ENCODE data around the gene MYO7A. TPM values are rescaled to one million over a fixed set of nuclear protein-coding genes. Genes with fewer than 3 reads are reported as not detected.

MYO7A gene
- total RNA-seq, 1 donor from 2014 or later = 4.6 TPM

DNA sequence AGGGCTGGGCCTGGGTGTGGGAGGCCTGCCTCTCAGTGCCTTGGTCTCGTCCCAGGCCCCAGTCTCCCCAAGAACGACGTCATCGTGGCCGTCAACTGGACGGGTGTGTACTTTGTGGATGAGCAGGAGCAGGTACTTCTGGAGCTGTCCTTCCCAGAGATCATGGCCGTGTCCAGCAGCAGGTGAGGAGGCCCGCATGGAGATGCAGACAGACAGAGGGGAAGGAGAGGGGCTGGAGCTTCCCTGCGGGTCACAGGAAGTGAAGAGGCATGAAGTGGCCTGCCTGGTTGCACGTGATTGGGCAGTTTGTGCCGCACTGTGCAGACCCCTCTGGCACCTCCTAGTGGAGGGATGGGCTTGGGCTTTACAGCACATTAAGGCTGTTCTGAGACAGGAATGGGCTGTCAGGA, 70.4 kb downstream of the MYO7A start:
- peak; percentile 16 to 31 for DNase-seq (ENCODE audit: low read depth in 2 of 2)

GRCh38 chr11:77199137-77199745, 71.2 kb downstream of the MYO7A start:
- no peak for DNase-seq (ENCODE audit: low read depth in 2 of 2)

DNA sequence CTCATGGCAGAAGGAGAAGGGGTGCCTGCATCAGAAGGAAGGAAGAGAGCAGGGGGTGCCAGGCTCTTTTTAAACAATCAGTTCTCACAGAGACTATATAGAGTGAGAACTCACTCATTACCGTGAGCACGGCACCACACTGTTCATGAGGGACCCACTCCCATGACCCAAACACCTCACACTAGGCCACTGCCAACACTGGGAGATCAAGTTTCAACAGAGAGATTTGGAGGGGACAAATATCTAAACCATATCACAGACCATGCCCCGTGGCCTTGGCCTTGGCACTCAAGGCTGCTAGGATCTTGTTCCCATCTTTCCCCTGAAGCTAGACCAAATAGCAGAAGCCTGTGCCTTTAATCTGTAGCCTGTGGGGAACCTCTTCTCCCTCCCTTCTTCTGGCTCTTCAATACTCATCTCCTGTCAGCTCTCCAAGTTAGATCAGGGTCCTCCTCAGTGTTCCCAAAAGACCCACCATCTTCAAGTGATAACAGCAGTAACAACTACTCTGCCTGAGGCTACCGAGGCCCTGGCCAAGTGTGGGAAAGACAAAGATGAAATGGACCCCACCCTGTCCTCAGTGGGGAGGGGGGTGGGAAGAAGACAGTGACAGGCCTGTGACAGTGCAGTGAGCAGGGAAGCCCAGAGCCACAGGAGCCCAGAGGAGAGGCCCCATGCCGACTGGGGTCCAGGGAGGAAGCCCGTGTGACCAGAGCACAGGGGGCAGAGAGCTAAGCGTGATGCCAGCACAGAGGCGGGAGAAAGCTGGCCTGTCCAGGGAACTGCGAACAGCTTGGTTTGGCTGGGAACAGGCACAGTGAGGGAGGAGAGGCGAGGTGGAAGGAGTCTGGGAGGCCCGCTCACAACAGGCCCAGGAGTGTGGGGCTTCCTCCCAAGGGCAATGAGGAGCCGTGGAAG, 72.6 kb downstream of the MYO7A start:
- no peak for DNase-seq (ENCODE audit: low read depth in 2 of 2)

DNA sequence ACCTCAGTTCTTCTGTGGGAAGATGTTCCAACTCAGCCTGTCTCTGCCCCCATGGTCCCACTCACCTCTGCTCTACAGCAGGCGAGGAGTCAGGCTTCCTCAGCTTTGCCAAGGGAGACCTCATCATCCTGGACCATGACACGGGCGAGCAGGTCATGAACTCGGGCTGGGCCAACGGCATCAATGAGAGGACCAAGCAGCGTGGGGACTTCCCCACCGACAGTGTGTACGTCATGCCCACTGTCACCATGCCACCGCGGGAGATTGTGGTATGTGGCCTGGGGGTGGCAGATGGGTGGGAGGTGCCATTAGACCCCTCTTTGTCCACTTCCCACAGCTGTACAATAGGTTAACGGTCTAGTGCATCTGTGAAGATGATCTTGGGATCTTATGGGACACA, 73.3 kb downstream of the MYO7A start:
- DNase-seq (ENCODE audit: low read depth in 2 of 2) = no peak

GRCh38 chr11:77201991-77202841, 74.2 kb downstream of the MYO7A start:
- DNase-seq (ENCODE audit: low read depth in 2 of 2) = no peak

DNA sequence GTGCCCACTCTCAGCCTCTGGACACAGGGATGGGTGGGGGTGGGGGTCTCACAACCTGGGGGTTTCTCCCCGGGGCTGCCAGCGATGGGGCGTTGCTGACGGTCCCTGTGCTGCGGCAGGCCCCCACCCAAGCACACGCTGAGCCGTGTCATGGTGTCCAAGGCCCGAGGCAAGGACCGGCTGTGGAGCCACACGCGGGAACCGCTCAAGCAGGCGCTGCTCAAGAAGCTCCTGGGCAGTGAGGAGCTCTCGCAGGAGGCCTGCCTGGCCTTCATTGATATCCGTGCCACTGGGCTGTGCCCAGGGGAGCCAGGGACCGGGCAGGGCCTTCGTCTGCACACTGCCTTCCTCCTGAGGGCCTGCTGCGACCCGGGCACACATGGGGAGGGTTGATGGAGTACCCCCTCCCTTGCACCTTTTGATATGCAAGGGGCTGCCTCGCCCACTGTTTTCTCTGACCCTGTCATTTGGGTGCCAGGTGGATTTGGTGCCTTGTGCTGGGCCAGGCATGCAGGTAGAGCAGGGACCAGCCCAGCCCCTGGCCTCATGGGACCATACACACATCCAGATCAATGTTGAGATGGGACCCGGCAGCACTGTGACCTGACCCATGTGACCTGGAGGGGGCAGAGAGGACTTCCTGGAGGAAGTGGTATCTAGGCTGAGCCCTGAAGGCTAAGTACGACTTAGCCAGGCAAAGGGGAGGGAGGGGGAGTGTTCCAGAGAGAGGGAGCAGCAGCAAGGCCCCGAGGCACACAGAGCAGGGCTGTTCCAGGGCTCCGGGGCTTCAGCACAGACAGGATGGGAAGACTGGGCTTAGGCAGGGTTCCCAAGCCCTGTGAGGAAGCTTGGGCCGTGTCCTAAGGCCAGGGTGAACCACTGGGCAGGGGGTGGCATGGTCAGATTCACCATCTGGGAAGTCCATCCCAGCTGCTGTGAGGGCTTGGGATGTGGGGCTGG, 75.2 kb downstream of the MYO7A start:
- DNase-seq (ENCODE audit: low read depth in 2 of 2) = no peak

- no peak for DNase-seq (ENCODE audit: low read depth in 2 of 2)
Measured at GRCh38 chr11:77203901-77204753, 76.1 kb downstream of the MYO7A start.

GRCh38 chr11:77204754-77205466, 76.9 kb downstream of the MYO7A start:
- DNase-seq (ENCODE audit: low read depth in 2 of 2) = no peak

DNA sequence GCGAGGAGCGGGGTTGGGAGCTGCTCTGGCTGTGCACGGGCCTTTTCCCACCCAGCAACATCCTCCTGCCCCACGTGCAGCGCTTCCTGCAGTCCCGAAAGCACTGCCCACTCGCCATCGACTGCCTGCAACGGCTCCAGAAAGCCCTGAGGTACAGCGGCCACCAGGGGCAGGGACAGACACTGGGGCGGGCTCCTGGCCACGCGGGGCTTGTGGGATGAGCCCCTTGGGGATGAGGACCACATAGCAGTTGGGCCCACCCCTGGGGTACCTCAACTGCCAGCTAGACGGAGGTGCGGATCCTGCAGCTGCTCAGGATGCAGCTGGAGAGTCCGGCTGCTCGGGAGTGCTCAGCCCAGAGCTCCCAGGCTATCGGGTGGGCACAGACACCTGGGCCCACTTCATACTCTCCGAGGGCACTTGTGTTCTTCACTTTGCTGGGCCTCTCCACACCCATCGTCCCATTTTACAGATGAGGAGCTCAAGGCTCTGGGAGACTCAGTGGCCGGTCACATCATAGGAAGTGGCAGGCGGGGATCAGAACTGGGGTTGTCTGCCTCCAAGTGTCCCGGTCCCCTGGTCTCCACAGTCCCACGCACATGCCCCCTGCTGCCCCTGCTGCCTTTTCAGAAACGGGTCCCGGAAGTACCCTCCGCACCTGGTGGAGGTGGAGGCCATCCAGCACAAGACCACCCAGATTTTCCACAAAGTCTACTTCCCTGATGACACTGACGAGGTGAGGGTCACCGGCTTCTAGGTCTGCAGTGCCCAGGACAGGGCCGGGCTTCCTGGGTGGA, 77.6 kb downstream of the MYO7A start:
- no peak for DNase-seq (ENCODE audit: low read depth in 2 of 2)

DNA sequence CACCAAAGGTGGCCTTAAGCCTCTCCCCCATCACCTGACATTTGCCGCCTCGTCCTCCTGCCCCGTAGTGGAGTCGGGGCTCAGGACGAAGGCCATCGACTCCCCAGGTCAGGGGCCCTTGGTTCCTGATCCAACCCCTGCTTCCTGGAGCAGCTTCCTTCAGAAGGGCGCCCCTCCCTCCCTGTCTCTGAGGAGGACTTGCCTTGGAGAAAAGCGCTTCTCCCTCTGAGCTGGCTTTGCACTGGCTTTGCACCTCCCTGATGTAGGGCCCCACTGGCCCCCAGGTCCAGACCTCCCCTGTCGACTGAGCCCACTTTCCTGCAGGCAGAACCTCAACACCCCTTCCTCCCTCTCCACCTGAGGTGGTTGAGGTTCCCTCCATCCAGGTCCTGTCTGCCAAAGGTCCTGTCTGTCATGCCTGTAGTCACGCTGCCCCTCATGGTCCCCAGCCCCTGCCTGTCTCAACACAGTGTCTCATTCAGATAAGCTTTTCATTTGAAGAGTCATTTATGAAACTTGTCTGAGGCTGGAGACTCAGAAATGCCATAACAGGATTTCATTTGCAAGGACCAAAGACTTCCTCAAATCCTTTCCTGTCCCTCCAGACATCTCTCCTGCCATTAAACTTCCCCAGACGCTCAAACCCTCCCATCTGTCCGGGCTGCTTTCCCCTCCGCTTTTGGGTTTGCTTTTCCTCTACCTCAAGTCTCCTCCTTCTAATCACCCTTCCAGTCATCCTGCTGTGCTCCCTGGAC, 78.4 kb downstream of the MYO7A start:
- DNase-seq (ENCODE audit: low read depth in 2 of 2) = no peak

DNA sequence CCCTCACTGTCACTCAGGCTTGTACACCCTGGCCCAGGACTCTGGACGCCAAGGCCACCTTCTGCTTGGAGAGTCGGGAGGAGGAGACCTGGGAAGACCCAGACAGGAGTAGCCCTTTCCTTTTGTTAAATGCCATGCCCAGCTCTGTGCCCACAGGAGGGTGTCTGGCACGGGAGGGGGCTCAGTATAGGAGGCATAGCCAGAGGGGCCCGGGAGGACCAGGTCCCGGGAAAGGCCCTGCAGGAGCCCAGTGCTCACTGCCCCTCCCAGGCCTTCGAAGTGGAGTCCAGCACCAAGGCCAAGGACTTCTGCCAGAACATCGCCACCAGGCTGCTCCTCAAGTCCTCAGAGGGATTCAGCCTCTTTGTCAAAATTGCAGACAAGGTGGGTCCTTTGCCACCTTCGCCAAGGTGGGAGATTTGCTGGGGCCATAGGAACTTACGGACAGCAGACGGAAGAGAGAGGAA, 79.0 kb downstream of the MYO7A start:
- no peak for DNase-seq (ENCODE audit: low read depth in 2 of 2)

GRCh38 chr11:77207618-77208313, 79.7 kb downstream of the MYO7A start:
- no peak for DNase-seq (ENCODE audit: low read depth in 2 of 2)

DNA sequence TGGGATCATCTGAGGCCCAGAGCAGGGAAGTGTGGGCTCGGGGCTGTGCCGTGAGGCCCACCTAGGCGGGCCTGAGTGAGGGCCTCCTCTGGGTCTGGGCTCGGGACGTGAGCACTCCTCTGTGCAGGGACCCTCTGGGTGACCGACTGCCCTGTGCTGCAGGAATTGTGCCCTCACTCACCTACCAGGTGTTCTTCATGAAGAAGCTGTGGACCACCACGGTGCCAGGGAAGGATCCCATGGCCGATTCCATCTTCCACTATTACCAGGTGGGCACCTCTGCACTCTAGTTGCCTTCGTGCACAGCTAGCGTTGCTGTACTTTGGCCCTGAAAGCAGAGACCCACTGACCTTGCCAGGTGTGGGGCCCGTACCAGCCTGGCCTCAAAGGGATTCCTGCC, 80.5 kb downstream of the MYO7A start:
- DNase-seq (ENCODE audit: low read depth in 2 of 2) = no peak

DNA sequence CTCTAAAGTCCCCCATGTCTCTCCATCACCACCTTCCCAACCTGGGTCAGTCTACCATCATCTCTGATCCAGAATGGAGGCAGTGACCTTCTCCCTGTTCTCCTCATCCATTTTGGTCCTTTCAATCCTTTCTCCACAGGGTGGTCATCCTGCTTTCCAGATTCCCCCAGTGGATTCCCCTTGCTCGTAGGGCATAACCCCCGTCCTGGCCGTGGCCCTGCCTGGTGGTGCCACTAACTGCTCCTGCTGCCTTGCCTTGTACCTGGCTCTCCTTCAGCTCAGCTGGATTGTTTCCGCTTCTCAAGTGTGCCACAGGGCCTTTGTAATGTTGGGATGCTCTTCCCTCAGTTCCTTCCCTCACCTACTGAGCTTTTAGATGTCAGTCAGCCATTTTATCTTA, 81.6 kb downstream of the MYO7A start:
- no peak for DNase-seq (ENCODE audit: low read depth in 2 of 2)

GRCh38 chr11:77211040-77211451, 83.0 kb downstream of the MYO7A start:
- no peak for DNase-seq (ENCODE audit: low read depth in 2 of 2)

GRCh38 chr11:77211594-77212251, 83.7 kb downstream of the MYO7A start:
- DNase-seq (ENCODE audit: low read depth in 2 of 2) = no peak
